ENCODE data around the gene EXD3. TPM values are rescaled to one million over a fixed set of nuclear protein-coding genes. Genes with fewer than 3 reads are reported as not detected.

EXD3 gene
- total RNA-seq, 1 donor, result 6.1 TPM

DNA sequence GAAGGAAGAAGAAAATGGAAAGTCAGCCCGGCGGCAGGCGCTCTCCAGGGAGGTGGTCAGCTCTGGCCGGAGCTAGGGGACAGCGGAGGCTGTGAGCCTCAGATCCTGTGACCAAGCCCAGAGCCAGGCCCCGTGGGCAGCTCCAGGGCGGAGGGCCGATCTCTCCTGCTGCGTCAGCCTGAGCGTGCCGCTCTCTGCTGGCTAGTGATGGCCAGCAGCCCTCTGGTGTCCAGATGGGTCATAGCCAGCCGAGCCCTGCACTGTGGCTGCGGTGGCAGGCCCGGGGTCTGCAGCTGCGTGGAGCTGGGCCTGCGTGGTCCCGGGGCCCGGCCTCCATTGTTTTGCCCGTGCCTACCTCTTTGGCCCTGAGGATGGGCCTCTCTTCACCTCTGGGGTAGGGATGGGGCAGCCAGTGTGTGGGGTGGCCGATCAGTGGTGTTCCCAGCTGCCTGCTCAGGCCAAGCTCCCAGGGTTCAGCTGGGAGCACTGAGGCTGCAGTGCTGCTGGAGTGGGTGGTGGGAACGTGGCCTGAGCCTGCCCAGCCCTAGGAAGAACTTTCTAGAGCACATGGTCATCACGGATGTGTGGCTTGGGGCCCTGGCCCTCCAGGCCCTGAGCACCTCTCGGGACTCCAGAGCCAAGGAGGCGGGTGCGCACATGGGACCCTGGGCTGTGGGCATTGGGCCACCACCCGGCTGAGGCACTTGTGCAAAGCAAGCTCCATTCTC lies 103.8 kb downstream of the EXD3 start:
- H3K9me3 ChIP-seq (ENCODE audit: low read depth, low read length), result no peaks in the 10 kb centered on the region
- H3K4me1 ChIP-seq (ENCODE audit: insufficient read depth, low read length), result peaks cover 19% of the 10 kb centered on the region
- no peaks in the 10 kb centered on the region for H3K27me3 ChIP-seq (ENCODE audit: insufficient read depth, low read length)
- no peak overlapping the region for H3K4me3 ChIP-seq (ENCODE audit: low read length)

DNA sequence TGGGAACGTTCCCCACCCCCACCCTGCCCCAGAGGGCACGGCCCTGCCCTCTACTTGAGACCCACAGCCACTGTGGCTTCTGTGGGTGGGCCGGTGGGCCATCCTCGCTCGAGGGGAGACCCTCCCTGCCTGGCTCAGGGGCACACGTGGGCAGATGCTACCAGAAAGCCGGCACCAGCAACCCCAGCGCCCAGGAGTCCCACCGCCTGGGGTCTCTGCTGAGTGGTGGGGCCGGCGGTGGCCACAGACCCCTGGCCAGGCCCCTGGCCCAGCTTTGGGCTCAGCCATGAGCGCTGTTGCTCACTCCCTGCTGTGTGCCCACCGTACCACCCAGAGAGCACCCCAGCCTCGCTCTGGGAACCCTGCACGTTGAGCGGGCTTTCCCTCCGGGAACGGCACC lies 104.4 kb downstream of the EXD3 start:
- Histone ChIP-seq H3K27me3 (ENCODE audit: insufficient read depth, low read length) (no peaks in the 10 kb centered on the region), H3K9me3 (ENCODE audit: low read depth, low read length) (no peaks in the 10 kb centered on the region), H3K4me1 (ENCODE audit: insufficient read depth, low read length) (peaks cover 19% of the 10 kb centered on the region), H3K4me3 (ENCODE audit: low read length) (no peak overlapping the region)

DNA sequence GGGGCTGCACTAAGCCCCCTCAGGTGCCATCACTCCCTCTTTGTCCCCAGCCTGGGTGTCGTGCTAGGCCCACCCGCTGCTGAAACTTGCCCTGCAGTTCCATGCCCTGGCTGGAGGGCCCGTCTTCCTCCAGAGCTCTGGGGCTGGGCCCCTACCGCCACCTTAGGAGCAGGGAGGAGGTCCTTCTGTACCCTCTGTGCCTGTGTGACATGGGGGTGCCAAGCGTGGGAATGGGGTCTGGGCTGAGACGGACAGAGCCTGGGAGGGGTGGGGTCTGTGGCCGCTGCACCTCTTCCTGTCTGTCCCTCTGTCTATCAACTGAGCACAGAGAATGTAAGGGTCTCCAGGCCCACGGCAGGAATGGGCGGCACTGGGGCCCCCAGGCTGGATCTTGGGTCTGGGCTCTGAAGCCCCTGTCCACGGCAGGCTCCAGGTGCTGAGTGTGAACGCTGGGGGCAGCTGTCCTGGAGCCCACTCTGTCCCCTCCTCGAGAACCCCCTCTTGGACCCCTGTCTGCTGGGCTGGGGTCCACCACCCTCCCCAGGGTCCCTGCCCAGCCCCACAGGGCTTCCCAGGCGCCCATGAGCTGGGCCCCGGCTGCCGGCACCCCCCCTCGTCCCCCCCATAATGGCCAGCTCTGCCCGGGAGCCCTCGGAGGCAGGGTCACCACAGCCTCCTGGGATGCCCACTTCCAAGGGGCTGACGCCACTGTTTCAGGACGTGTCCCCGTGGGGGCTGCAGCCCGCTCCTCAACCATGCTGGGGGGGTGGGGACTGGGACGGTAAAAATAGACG lies 105.0 kb downstream of the EXD3 start:
- no peaks in the 10 kb centered on the region for H3K9me3 ChIP-seq (ENCODE audit: low read depth, low read length)
- peaks cover 19% of the 10 kb centered on the region for H3K4me1 ChIP-seq (ENCODE audit: insufficient read depth, low read length)
- H3K4me3 ChIP-seq (ENCODE audit: low read length), result no peak overlapping the region
- H3K27me3 ChIP-seq (ENCODE audit: insufficient read depth, low read length), result no peaks in the 10 kb centered on the region

DNA sequence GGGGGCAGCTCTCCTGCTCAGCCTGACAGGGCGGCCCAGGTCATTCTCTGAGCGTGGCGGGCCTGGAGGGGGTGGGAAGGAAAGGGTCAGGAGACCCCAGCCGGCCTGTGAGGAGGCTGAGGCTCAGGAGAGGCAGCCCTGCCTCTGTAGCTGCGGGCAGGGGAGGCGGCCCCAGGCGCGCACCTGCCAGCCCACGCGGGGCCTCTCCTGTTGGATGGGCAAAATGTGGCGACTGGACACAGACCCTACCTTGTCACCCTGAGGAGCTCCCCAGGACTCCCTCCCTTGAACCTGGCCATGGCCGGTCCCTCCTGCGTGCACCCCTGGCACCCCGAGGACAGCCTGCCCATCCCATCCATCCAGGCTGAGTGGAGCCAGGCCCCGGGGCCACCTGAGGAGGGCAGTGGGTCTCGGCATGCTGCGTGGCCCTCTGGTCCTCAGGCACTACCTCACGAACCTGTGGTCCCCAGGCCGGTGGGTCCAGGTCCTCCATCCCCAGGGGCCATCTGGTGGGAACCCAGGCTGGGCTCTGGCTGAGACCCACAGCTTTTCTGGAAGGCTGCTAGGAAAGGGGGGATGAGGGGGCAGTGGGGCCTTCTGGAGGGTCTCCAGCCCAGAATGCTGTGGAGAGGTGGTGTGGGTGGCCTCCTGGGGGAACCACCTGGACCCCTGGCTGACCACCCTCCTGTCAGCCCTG lies 105.8 kb downstream of the EXD3 start:
- peaks cover 19% of the 10 kb centered on the region for H3K4me1 ChIP-seq (ENCODE audit: insufficient read depth, low read length)
- no peak overlapping the region for H3K4me3 ChIP-seq (ENCODE audit: low read length)
- no peaks in the 10 kb centered on the region for H3K27me3 ChIP-seq (ENCODE audit: insufficient read depth, low read length)
- H3K9me3 ChIP-seq (ENCODE audit: low read depth, low read length), result no peaks in the 10 kb centered on the region

DNA sequence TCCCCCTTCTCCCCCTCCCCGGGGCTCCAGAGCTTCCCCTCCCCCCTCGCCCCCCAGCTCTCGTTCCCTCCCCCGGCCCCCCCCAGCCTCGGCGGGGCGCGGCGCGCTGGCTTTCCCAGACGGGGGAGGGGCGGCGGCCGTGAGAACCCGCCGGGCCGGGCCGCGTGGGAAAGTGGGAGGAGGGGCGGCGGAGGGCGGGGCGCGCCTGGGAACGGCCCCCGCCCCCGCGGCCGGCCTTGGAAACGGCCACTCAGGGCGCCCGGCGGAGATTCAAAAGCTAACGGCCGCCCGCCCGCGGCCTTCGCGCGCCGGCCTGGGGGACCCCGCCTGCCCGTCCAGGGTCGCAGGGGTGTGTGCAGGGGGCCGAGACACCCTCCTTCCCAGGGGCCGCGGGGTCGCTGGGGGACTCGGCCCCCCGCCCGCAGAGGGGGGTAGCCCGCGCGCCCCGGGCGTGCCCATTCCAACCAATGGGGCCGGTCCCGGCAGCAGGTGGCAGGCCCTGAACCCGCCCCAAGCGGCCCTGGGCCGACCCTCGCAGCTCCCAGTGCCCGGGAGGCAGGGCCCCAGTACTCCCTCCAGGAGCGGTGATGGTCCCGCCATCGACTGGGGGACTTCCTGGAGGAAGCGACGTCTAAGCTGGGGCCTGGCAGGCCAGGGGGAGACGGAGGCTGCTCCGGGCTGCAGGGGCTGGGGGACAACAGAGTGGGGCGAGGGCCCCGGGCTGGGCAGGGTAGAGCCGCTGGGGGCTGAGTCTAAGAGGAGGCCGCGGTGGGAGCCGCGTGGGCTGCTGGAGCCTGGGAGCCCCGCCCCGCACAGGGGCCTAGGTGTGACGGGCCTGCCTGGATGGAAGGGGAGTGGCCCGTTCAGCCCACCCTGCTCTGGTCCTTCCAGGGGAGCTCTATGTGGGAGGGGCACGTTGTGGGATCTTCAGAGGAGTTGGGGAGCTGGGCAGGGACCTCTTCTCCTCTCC lies 106.7 kb downstream of the EXD3 start:
- H3K27me3 ChIP-seq (ENCODE audit: insufficient read depth, low read length), result no peaks in the 10 kb centered on the region
- H3K4me1 ChIP-seq (ENCODE audit: insufficient read depth, low read length), result peaks cover 19% of the 10 kb centered on the region
- H3K9me3 ChIP-seq (ENCODE audit: low read depth, low read length), result no peaks in the 10 kb centered on the region
- H3K4me3 ChIP-seq (ENCODE audit: low read length), result no peak overlapping the region

DNA sequence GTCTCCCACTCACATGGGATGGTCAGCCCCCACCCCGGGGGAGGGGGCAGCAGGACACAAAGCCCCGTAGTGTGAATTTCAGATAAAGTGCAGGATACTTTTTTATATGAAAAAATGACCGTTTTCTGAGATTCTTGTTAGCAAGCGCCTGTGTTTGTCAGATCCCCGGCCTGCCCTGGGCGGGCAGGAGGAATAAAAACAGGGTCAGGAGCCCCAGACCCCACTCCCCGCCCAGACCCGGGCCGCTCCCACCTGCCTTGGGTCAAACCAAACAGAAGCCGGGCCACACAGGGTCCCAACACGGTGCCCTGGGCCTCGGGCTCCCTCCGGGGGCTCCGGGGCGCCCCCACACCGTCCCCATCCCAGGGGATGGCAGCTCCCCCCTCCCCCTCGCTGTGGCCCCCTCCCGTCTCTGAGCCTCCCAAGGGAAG lies 107.4 kb downstream of the EXD3 start:
- Histone ChIP-seq H3K4me3 (ENCODE audit: low read length) (no peak overlapping the region), H3K9me3 (ENCODE audit: low read depth, low read length) (no peaks in the 10 kb centered on the region), H3K4me1 (ENCODE audit: insufficient read depth, low read length) (peaks cover 12% of the 10 kb centered on the region), H3K27me3 (ENCODE audit: insufficient read depth, low read length) (no peaks in the 10 kb centered on the region)

DNA sequence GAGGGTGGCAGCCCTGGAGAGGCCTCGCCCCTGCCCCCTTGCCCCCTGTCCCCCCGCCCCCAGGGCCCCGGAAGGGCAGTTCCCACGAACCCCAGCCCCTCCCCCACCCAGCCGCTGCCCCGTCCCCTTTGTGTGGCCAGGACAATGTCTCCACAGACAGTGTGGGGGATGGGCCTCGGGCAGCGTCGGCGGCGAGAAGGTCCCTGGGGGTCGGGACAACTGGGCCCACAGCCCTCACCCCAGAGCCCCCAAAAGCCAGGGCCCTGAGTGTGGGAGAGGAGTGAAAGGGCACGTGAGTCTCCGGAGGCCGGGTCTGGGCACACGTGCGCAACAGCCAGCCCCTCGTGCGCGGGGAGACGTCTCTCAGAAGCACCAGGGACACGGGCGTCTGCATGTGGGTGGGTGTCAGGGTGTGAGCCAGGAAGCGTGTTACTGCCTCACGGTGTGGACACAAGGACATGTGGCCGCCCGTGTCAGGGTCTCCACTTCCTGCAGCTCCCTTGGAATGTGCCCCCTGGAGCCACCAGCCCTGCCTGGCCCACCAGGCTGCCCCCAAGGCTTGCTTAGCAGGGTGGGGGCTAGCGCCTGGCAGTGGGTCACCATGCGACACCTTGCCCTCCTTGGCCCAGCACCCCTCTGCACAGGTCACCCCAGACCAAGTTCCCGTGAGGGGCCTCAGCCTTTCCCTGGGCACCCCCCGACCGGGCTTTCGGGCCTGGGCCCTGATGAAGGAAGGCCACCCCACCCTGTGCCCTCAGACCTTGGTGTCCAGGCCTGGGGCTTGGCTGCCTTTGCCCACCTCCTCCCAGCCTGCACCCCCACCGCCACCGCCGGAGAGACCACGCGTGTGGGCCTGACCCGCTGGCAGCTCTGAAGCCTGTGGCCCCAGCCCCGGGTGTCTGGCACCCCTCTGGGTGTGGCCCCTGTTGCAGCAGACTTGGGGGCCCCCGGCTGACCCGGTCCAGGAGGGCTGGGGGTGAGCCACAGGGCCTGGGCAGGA lies 108.1 kb downstream of the EXD3 start:
- Histone ChIP-seq H3K9me3 (ENCODE audit: low read depth, low read length) (no peaks in the 10 kb centered on the region), H3K27me3 (ENCODE audit: insufficient read depth, low read length) (no peaks in the 10 kb centered on the region), H3K4me3 (ENCODE audit: low read length) (no peak overlapping the region), H3K4me1 (ENCODE audit: insufficient read depth, low read length) (peaks cover 5% of the 10 kb centered on the region)

DNA sequence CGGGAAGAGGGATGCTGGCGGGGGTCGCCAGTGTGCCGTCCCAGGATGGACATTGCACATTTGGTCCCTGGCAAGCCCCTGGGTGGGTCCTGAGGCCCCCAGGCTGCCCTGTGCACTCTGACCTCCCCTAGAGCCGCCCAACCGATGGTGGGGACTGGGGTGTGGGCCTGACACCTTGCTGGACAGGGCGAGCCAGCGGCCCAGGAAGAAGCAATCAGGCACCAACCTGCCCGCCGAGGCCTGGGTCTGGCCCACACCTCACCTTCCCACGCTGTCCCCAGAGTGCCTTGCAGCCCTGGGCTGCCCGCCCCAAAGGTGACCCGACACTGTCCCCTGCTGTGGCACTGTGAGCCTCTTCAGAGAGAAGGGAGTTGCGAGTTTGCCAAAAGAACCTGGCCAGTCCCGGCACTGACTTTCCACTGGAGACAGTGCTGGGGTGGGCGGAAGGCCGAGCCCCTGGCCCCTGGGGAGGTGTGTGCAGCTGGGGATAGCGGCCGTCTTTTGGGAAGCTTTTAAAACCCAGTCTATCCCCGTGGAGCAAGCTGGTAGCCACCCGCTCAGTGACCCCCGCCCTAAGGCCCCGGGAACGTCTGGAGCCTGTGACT lies 108.9 kb downstream of the EXD3 start:
- H3K4me1 ChIP-seq (ENCODE audit: insufficient read depth, low read length), result peaks cover 5% of the 10 kb centered on the region
- H3K4me3 ChIP-seq (ENCODE audit: low read length), result no peak overlapping the region

DNA sequence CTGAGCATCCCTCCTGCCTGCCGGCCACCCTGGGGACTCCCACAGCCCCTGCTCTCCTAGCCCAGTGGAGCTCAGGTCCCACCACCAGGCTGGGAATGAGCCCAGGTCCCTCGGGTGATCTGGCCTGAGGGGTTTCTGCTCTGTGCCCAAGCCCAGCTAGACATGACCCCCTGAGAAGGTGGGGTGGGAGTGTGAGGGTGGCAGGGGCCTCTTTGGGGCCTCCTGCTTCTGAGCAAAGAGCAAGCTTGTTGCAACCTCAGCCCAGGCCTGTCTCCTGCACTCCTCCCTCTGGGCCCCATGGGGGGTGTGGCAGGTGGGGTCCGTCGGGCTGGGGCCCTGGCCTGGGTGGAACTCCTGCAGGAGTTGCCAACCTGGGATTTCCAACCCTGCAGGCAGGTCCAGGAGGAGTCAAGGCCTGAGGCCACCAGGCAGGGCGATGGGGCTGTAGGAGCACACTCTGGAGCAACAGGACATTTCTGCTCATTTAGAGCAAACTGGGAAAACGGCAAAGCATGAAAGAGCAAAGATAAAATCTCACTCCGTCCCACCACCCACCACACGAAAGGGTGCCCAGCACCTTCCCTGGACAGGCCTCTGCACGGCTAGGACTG lies 109.5 kb downstream of the EXD3 start:
- Histone ChIP-seq H3K4me1 (ENCODE audit: insufficient read depth, low read length) (peaks cover 5% of the 10 kb centered on the region), H3K4me3 (ENCODE audit: low read length) (no peak overlapping the region), H3K27me3 (ENCODE audit: insufficient read depth, low read length) (no peaks in the 10 kb centered on the region), H3K9me3 (ENCODE audit: low read depth, low read length) (no peaks in the 10 kb centered on the region)

More for the DNA sequence above, 108.9 kb downstream of the EXD3 start:
- Histone ChIP-seq H3K9me3 (ENCODE audit: low read depth, low read length) (no peaks in the 10 kb centered on the region), H3K27me3 (ENCODE audit: insufficient read depth, low read length) (no peaks in the 10 kb centered on the region)

DNA sequence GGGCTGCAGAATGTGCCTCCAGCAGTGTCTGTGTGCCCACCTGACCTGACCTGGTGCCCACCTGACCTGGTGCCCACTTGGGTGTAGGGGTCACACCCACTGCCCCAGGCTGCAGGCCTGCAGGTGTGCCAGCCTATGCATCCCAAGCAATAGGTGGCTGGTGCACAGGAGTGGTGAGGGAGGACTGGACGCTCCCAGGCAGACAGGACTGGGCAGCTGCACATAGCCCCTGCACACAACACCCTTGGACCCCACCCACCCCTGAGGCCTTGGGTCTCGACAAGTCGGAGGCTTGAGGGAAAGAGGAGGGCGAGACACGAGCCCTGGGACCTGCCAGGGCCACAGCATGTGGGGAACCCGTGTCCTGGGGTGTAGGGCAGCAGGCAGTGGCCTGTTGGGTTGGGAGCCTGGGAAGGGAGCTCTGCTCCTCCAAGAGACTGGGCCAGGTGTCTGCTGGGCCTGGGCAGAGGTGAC lies 110.1 kb downstream of the EXD3 start:
- Histone ChIP-seq H3K27me3 (ENCODE audit: insufficient read depth, low read length) (no peaks in the 10 kb centered on the region), H3K4me3 (ENCODE audit: low read length) (no peak overlapping the region), H3K4me1 (ENCODE audit: insufficient read depth, low read length) (peaks cover 5% of the 10 kb centered on the region), H3K9me3 (ENCODE audit: low read depth, low read length) (no peaks in the 10 kb centered on the region)

DNA sequence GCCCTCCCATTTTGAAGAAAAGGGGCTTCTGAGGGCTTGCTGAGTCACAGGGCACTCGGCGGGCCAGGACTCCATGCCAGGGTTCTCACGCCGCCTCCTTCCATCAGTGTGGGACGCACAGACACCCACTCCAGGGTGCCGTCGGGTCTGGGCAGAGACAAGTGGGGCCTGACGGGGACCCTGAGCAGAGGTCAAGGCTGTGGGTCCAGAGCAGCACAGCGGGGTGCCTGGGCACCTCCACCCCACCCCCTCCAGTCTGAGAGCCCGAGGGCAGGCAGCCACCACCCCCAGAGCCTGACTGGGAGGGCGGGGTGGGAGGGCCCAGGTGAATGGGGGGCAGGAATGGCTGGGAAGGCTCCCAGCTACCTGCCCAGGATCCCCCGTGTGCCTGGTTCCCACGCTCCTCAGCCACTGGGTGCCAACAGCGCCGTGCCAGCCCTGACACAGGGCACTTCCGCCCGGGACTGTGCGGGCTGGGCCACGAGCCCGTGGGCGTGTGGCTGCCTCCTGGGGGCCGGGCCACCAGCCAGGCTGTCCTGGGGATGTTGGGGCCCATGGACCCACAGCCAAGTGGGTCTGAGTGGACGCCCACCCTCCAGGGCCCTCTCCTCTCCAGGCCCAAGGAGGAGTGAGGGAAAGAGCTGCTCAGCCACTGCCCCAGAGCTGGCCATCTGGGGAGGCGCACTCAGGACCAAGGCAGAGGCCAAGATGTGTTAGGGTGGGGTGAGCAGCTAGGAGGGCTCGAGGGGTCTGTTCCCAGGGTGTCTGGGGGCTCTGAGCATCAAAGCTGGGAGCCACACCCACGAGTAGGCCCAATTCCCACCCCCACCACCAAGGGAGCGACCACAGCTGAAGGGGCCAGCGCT lies 110.7 kb downstream of the EXD3 start:
- no peaks in the 10 kb centered on the region for H3K27me3 ChIP-seq (ENCODE audit: insufficient read depth, low read length)
- no peaks in the 10 kb centered on the region for H3K9me3 ChIP-seq (ENCODE audit: low read depth, low read length)
- no peak overlapping the region for H3K4me3 ChIP-seq (ENCODE audit: low read length)
- peaks cover 5% of the 10 kb centered on the region for H3K4me1 ChIP-seq (ENCODE audit: insufficient read depth, low read length)
